ENCODE data around the gene ABCG8.
A peak's percentile ranks its signal among the peaks of the same experiment; 100 is the strongest.

Gene ABCG8

GRCh38 chr2:43826305-43827250, 12.2 kb upstream of the ABCG8 start:
- DNase-seq (ENCODE audit: low spot score): no peak

GRCh38 chr2:43831543-43832294, 7.1 kb upstream of the ABCG8 start:
- DNase-seq (ENCODE audit: low spot score): no peak

GRCh38 chr2:43832457-43832856, 6.3 kb upstream of the ABCG8 start:
- DNase-seq (ENCODE audit: low spot score): no peak

DNA sequence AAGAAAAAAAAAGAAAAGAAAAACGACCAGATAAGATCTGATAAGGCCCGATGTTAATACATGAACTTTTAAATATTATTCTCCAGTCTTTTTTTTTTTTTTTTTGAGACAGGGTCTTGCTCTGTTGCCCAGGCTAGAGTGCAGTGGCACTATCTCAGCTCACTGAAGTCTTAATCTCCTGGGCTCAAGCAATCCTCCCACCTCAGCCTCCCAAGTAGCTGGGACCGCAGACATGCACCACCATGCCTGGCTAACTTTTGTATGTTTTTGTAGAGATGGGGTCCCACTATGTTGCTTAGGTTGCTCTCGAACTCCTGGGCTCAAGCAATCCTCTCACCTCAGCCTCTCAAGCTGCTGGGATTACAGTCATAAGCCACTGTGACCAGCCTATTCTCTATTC, 1.7 kb upstream of the ABCG8 start:
- DNase-seq (ENCODE audit: low spot score): no peak

- no peak for DNase-seq (ENCODE audit: low spot score)
Observed at GRCh38 chr2:43837831-43838559, 776 bp upstream of the ABCG8 start.

DNA sequence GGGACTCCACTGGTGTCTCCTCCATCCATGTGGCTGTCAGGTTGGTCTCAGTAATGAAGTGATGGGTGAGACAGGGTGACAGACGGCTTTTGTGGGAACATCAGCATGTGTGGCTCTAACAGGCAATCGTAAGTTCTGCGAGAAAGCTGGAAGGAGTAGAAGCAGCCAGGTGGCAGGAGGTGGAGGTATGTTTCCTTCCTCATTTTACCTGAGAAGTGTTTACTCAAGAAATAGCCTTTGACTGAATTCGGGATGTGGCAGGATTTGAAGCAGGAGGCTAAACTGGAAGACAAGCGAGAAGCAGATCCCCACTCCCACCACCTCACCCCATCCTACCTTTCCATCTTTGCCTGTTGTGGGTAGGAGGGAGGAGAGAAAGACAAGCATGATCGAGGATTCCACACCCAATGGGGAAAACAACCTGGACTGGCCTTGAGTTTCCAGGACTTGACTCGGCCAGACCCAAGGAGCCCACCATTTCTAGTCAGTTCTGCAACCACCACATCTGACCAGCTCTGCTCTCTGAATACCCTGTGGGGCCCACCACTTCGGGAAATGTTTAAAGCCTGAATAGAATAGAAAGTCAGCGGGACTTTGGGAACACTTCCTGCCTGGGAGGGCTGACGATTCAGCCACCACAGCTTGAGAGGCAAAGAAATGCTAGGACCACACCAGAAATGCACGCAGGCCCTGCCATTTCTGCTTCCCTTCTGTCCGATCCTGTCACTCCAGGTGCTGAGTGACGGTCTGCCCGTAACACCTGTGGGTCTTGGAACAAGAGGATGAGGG, 1.2 kb downstream of the ABCG8 start:
- DNase-seq (ENCODE audit: low spot score): no peak

GRCh38 chr2:43840965-43841364, 2.2 kb downstream of the ABCG8 start:
- DNase-seq (ENCODE audit: low spot score): no peak

- no peak for DNase-seq (ENCODE audit: low spot score)
Observed at GRCh38 chr2:43841949-43842865, 3.4 kb downstream of the ABCG8 start.

GRCh38 chr2:43842866-43843226, 4.1 kb downstream of the ABCG8 start:
- no peak for DNase-seq (ENCODE audit: low spot score)

GRCh38 chr2:43845181-43845580, 6.4 kb downstream of the ABCG8 start:
- no peak for DNase-seq (ENCODE audit: low spot score)

DNA sequence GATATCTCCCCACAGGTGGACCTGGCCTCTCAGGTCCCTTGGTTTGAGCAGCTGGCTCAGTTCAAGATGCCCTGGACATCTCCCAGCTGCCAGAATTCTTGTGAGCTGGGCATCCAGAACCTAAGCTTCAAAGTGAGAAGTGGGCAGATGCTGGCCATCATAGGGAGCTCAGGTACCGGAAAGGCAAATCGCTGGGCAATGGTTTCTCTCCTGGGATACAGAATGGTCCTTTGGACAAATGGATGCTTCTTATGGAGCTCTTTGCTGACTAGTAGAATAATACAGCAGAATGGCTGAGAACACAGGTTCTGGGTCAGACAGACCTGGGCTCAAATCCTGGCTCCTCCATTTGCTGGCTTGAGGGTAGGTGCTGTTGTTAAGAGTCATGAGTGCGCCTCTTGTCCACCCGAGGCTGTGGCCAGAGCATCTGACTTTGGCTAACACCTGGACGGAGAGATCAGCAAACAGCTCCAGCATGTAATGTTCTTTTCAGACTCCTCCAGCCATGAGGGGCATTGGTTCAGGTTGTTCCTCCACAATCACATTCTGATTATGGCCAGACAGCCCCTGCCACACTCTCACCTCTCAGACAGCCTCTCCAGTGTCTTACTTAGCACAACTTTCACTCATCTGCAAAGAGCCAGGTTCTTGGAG, 7.5 kb downstream of the ABCG8 start:
- no peak for DNase-seq (ENCODE audit: low spot score)

- DNase-seq (ENCODE audit: low spot score): peak; percentile 25
Observed at GRCh38 chr2:43848214-43848613, 9.4 kb downstream of the ABCG8 start.

DNA sequence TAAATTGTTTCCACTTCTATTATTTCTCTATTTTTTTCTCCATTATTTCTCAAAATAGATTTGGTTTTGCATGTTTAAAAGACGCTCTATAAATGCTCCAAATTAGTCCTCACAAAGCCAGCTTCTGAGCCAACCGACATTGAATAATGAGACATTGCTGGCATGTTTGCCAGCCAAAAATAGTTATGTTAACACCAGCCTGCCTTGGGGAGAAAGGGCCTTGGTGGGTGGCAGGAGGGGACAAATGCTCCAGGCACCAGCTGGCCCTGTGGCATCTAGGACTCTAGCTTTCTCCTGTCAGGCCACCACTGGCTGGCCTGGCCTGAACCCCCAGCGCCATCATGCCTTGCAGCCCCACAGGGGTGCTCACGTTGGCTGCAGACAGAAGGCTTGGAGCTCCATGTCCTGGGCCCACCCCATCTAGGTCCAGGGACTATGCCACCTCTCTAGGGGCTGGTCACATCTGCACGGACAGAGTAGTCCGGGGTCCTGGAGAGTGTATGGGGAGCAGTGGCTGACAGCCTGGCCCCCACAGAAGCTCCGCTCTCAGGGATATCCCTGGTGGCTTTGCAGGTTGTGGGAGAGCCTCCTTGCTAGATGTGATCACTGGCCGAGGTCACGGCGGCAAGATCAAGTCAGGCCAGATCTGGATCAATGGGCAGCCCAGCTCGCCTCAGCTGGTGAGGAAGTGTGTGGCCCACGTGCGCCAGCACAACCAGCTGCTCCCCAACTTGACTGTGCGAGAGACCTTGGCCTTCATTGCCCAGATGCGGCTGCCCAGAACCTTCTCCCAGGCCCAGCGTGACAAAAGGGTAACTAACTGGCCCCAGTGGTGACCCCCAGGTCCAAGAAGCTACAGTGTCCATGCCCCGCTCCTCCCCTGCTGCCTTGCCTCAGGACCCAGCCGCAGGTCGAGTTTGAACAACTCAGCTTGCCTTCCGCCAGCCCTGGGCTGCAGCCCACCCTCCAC, 12.5 kb downstream of the ABCG8 start:
- DNase-seq (ENCODE audit: low spot score): no peak

DNA sequence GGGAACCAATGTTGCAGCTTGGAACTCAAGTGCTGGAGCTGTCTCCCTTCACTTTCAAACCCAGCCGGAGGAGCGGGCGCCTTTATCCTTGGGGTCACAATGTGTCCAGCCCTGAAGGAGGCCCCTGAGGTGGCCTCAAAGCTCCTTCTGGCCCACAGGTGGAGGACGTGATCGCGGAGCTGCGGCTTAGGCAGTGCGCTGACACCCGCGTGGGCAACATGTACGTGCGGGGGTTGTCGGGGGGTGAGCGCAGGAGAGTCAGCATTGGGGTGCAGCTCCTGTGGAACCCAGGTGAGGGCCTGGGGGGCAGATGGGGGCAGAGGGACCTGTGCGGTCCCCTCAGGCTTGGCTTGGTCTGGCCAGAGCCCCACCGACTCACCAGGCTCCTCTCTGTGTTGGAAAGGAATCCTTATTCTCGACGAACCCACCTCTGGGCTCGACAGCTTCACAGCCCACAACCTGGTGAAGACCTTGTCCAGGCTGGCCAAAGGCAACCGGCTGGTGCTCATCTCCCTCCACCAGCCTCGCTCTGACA, 13.5 kb downstream of the ABCG8 start:
- DNase-seq (ENCODE audit: low spot score): no peak

DNA sequence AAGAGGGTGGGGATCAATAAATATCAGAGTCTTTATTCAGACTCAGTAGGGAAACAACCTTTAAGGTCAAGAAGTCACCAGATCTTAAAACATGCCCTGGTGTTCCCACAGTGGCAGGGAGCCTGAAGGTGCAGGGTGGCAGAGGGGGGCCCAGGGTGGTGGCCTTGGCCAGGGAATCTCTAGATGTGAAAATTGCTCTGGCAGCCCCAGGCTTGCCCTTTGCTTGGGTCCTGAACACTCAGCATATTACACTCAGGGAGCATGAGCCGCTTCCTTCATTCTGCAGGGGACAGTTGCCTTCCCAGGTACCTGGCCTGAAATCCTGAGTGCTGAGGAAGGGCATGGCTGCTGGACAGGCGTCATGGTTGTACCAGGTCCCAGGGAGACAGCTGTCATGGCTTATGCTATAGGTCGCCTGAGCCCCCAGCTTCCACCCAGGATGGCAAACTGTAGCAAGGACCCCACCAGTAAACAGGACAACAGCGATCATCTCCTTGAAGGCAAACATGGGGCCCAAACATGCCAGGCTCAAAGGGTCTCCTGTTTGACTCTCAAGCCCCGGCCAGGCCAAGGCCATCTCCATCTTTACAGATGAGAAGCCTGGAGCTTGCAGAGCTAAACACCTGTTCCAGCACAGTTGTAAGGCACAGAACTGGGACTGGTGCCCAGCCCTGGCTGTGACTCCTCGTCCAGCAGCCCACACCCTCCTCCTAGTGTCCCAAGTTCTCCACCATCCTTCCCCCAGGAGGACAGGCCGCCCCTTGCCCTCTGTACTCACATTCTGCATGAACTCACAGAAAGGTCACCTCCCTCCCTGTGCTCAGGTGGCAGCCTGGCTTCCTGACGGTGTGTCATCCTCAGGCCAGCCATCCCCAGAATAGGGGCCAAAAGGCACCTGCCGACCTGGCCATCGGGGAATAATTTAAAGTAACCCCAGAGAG, 14.6 kb downstream of the ABCG8 start:
- DNase-seq (ENCODE audit: low spot score): no peak

DNA sequence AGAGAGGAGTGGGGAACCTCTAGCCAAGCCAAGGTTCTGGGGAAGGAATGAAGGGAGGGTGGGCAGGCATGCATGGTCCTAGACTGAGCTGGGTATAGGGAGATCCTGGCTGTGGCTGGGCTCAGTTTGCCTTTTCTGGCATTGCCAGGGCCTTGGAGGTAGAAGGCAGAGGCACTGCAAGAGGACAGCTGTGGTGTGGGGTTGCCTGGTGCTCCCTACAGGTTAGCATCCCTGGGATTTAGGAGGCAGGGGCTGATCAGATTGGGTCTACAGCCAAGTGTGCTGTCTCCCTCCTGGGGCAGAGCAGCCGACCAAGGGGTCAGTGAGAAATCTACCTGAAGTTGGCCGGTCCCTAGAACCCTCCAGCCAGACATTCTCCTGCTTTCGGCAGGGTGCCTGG, 15.9 kb downstream of the ABCG8 start:
- DNase-seq (ENCODE audit: low spot score): no peak

GRCh38 chr2:43855292-43855691, 16.5 kb downstream of the ABCG8 start:
- no peak for DNase-seq (ENCODE audit: low spot score)

GRCh38 chr2:43872151-43872550, 33.4 kb downstream of the ABCG8 start:
- no peak for DNase-seq (ENCODE audit: low spot score)

Measured in SW480 (cell line).